GM19351 (cell line): ENCODE data around the gene NT5DC4.
A peak's percentile ranks its signal among the peaks of the same experiment; 100 is the strongest.

ENCODE experiments used
- ATAC-seq: cut with Tn5 transposase; IDR thresholded peaks from one replicate; pipeline ENCODE4 v1.9.1; 2021; ENCODE audit warnings: mild to moderate bottlenecking, moderate library complexity; ENCODE audit not compliant: unreplicated experiment

Gene NT5DC4

GRCh38 chr2:112722816-112723546 is 2.2 kb downstream of the NT5DC4 start:
- ATAC-seq, result no peak

- no peak for ATAC-seq
Measured at GRCh38 chr2:112723547-112723940, 2.7 kb downstream of the NT5DC4 start.

- ATAC-seq, result no peak
Measured at GRCh38 chr2:112723995-112724394, 3.2 kb downstream of the NT5DC4 start.

GRCh38 chr2:112724591-112725525 is 4.0 kb downstream of the NT5DC4 start:
- ATAC-seq, result no peak

GRCh38 chr2:112725545-112726457 is 5.0 kb downstream of the NT5DC4 start:
- ATAC-seq, result peak; percentile 55

GRCh38 chr2:112726487-112727190 is 5.8 kb downstream of the NT5DC4 start:
- peak; percentile 82 for ATAC-seq

GRCh38 chr2:112727276-112728028 is 6.6 kb downstream of the NT5DC4 start:
- ATAC-seq, result no peak

GRCh38 chr2:112728029-112728362 is 7.2 kb downstream of the NT5DC4 start:
- ATAC-seq, result no peak

GRCh38 chr2:112728378-112729175 is 7.8 kb downstream of the NT5DC4 start:
- no peak for ATAC-seq

- no peak for ATAC-seq
Measured at GRCh38 chr2:112730216-112730615, 9.4 kb downstream of the NT5DC4 start.

- ATAC-seq, result no peak
Measured at GRCh38 chr2:112730791-112731190, 10.0 kb downstream of the NT5DC4 start.

- no peak for ATAC-seq
Measured at GRCh38 chr2:112731479-112731878, 10.7 kb downstream of the NT5DC4 start.

GRCh38 chr2:112733456-112733855 is 12.6 kb downstream of the NT5DC4 start:
- no peak for ATAC-seq

GRCh38 chr2:112733871-112734270 is 13.1 kb downstream of the NT5DC4 start:
- no peak for ATAC-seq

- no peak for ATAC-seq
Measured at GRCh38 chr2:112737542-112738232, 16.9 kb downstream of the NT5DC4 start.

GRCh38 chr2:112740527-112740926 is 19.7 kb downstream of the NT5DC4 start:
- ATAC-seq, result no peak

- ATAC-seq, result peak; percentile 54
Measured at GRCh38 chr2:112749755-112750559, 29.1 kb downstream of the NT5DC4 start.

GRCh38 chr2:112750560-112750843 is 29.7 kb downstream of the NT5DC4 start:
- ATAC-seq, result no peak
